ENCODE results near the gene TMBIM4.
"Not testable (repeated sequence)": the region's sequence is repeated elsewhere in the genome, so short reads cannot be mapped to it uniquely, and the experiment has no call there.

The TMBIM4 gene, protein sequence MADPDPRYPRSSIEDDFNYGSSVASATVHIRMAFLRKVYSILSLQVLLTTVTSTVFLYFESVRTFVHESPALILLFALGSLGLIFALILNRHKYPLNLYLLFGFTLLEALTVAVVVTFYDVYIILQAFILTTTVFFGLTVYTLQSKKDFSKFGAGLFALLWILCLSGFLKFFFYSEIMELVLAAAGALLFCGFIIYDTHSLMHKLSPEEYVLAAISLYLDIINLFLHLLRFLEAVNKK

GRCh38 chr12:66169221-66170170 is at the start of gene TMBIM4:
Gene TMBIM4 (minus strand): TSS chr12:66169996. CDS start chr12:66169951, 45 bp downstream.
- peak; percentile 97 for FAIRE-seq

DNA sequence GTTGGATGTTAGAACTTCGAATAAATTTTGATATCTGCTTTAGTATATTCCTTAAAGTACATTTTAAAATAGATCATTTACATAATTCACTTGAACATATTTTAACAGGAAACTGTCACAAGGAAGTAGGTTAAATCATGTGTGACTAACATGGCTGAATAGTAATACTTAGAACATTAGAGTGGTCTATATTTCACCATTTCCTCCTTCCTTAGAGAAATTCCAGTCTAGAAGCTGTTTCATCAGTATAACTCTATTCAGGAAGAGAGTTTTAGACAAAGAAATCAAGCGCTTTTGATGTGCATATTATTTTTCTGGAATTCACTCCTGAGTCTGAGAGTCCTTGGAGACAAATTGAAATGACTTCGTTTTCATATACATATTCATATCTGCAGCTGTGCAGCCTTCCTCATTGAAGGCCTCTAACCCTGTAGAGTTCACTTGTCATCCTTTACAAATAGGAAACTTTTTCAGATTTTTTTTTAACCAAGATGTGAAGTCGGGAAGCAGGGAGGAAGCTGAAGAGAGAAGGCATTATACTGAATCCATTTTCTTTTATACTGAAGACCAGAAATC is 47.6 kb upstream of the TMBIM4 start:
- no peak for FAIRE-seq

DNA sequence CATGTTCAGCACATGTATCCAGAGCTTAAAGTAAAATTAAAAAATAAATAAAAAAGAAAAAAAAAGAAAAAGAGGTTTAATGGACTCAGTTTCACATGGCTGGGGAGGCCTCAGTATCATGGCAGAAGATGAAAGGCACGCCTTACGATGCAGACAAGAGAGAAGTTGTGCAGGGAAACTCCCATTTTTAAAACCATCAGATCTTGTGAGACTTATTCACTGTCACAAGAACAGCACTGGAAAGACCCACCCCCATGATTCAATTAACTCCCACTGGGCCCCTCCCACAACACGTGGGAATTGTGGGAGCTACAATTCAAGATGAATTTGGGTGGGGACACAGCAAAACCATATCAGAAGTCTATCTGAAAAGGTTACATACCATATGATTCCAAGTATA is 43.2 kb upstream of the TMBIM4 start:
- FAIRE-seq = not testable (repeated sequence)

DNA sequence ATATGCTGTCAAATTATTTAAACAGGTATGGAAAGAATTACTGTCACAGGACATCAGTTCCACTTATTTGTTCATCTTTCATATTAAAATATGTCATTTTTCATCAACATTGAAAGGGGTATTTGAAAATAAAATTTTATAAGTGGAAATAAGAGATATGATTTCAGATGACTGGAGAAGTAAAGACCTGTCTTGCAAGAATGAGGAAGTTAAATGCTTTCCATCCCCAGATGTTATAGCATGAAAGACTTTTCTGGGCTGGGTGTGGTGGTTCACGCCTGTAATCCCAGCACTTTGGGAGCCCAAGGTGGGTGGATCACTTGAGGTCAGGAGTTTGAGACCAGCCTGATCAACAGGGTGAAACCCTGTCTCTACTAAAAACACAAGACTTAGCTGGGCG is 41.8 kb upstream of the TMBIM4 start:
- not testable (repeated sequence) for FAIRE-seq

- FAIRE-seq = no peak
These were observed 41.0 kb upstream of the TMBIM4 start for GRCh38 chr12:66210840-66211239.

DNA sequence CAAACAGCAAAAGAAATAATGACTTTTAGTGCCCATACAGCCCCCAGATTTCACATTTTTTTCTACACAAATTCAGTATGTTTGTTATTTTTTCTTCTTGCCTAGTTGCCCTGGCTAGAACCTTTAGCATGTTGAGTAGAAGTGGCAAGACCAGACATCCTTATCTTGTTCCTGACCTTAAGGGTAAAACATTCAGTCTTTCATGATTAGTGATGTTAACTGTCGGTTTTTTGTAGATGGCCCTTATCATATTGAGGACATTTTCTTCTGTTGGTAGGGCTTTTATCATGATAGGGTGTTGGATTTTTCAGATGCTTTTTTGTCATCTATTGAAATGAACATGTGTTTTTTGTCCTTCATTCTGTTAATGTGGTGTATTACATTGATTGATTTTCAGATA is 36.3 kb upstream of the TMBIM4 start:
- FAIRE-seq = no peak

GRCh38 chr12:66203820-66204219 is 34.0 kb upstream of the TMBIM4 start:
- no peak for FAIRE-seq

- no peak for FAIRE-seq
These were observed 30.2 kb upstream of the TMBIM4 start for GRCh38 chr12:66199831-66200509.

GRCh38 chr12:66199141-66199540 is 29.3 kb upstream of the TMBIM4 start:
- FAIRE-seq = no peak

DNA sequence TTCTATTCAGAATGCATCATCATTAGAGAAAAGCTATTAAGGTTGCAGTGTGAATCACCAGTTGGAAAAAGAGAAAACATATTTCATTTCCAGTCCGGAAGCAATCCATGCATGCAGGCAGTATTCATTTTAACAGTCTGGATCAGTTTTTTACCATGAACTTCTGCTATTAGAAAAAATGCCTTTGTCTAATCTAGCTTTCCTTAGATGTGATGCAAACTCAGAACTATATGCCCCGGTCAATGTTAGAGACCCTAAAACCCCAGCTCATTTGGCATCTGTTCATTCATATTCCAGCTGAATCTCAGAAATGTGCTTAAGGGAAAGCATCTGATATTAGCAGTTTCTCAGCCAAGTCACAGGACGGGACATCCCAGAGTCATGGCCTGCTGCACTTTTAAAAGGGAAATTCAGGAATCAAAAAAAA is 27.7 kb upstream of the TMBIM4 start:
- FAIRE-seq = no peak

DNA sequence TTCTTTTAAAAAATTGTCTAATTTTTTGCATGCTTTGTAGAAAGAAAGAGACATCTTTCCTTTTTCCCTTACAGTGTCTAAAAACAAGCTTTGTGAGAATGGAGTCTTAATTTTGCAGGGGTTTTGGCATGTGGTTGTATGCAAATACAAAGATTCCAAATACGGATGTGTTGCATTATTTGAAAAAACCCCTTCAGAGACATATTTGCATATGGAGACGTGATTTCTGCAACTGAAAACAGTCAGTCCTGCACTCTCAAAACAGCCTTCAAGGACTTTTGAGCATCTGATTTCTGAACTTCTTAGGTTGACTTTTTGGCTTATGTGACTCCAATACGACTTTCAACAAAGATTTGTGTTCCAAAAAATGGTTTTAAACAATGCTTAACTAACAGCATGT is 27.0 kb upstream of the TMBIM4 start:
- no peak for FAIRE-seq

DNA sequence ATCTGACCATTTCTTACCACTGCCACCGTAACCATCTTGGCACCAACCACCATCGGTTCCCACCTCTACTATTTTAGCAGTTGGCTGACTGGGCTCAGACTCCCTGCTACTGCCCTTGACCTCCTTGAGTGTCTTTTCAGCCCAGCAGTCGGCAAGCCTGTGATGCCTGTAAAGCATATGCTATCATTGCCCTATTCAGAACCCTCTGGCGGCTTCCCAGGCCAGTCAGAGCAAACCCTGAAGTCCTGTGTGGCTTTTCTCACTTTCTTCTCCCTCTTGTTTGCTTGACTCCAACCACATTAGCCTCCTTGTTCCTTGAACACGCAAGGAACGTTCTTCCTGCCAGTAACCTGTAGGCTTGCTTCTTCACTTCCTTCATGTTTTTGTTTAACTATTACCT is 25.4 kb upstream of the TMBIM4 start:
- no peak for FAIRE-seq

- FAIRE-seq = no peak
These were observed 24.3 kb upstream of the TMBIM4 start for GRCh38 chr12:66194122-66194521.

DNA sequence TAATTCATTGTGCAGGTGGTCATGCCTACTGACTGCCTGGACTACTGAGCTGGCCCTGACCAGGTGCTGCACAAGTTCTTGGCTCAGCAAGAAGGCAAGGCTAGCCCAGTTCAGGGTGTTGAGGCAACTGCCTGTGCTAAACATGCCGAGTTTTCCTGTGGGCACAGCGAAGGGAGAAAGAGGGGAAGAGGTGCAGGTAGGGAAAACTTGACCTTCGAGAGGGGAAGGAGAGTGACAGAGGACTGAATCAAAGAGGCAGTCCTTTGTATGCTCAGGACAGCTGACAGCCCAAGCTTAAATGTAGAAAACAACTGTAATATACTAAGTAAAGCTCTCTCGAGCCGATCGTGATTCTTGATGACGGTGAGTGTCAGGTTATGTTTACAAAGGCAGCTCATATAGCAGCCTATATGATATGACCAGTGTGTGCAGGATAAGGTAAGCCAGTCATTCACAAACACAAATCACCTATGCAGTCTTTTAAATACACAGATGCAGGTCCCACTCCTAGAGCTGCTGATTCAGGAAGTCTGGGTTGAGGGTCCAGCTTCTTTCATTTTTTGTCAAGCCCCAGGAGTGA is 21.8 kb upstream of the TMBIM4 start:
- no peak for FAIRE-seq

- no peak for FAIRE-seq
These were observed 20.9 kb upstream of the TMBIM4 start for GRCh38 chr12:66190519-66191370.

GRCh38 chr12:66189889-66190288 is 20.1 kb upstream of the TMBIM4 start:
- no peak for FAIRE-seq

DNA sequence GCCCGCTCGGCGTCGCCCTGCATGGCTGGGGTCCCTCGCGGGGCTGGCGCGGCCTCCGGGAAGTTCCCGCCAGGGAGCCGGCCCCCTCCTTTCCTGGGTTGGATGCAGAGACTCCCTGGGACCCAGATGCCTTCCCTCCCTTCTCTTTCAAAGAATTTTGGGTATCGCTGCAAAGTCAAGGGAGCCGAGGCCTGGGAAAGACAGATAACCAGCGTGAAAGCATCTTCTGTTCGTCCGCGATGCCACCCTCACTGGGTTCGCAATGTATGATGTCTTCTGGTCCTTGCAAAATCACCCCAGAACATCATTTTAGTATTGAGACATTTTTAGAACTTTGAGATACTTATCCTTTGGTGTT is 19.7 kb upstream of the TMBIM4 start:
- no peak for FAIRE-seq

- no peak for FAIRE-seq
These were observed 19.0 kb upstream of the TMBIM4 start, which contains the start of gene IRAK3 for GRCh38 chr12:66188584-66189485. Gene IRAK3 (plus strand): TSS chr12:66189214. CDS start chr12:66189300, 86 bp downstream.

DNA sequence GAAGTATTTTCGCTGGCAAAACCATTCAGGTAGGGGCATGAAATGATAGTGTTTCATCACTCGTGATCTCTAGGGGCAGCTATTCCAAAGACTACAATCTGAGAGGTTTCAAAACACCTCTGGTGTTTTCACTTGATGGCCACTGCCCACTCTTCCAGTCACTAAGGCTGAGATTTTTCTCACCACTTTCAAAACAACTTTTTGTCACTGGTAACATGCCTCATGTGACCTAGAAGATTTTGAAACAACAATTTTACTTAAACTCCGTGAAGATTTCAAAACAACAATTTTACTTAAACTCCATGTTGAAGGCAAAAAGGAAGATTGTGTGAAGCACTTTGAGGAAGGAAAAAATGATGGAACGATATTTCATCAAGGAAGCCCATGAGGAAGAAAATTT is 18.0 kb upstream of the TMBIM4 start:
- no peak for FAIRE-seq

GRCh38 chr12:66187036-66187435 is 17.2 kb upstream of the TMBIM4 start:
- FAIRE-seq = no peak

DNA sequence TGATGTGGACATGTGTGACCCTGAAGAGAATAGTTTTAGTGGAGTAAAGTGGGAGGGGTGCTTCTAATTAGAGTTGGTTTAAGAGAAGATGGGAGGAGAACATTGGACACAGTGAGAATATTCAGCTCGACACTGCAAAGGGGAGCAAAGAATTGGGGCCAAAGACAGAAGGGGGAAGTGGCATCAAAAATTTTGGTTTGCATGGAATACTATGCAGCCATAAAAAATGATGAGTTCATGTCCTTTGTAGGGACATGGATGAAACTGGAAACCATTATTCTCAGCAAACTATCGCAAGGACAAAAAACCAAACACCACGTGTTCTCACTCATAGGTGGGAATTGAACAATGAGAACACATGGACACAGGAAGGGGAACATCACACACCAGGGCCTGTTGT is 15.0 kb upstream of the TMBIM4 start:
- FAIRE-seq = not testable (repeated sequence)
